GM10248 (cell line): Measurements from ENCODE around the gene HDAC4.

ENCODE experiments used
- CTCF ChIA-PET: fragments of 300-600 bp; sonication (Branson Sonifier 250); formaldehyde crosslinking; extraction: SDS; loops from one replicate; lab custom pipeline; 2021; ENCODE audit warnings: antibody characterized with exemption; lab: Yijun Ruan, JAX
- POLR2A ChIA-PET: fragments of 350-650 bp; sonication (Branson Sonifier 250); formaldehyde crosslinking; extraction: SDS; loops from one replicate; lab custom pipeline; 2020; ENCODE audit warnings: antibody characterized with exemption; lab: Yijun Ruan, JAX
- DNase-seq: peaks from one replicate; pipeline ENCODE4 v3.0.0; 2012; ENCODE audit errors: extremely low spot score
- TF ChIP-seq, protein P1 (sequence below): IDR thresholded peaks from 2 replicates; pipeline ENCODE4 v1.5.1; 2012; ENCODE audit warnings: mild to moderate bottlenecking, low read depth; ENCODE audit errors: extremely low read depth, missing control alignments, control extremely low read depth

Gene HDAC4

DNA sequence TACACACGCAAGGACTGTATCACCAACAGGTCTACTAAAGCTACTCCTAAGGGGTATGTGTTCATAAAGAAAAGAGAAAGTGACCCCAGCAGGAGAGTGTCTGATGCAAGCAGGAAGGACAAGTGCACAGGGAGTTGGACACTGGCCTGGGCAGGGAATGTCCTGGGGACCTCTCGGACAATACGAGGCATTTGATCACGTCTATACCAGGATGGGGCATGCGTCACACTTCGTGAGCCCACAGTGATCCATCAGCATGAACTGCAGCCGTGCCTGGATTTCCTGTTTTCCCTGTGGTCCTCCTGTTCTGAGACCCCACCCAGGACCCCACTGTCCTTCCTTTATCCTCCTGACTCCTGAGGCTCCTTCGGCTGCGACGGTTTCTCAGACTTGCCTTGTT is 113.9 kb downstream of the HDAC4 start:
- no peak for DNase-seq
- CTCF ChIA-PET, result no interaction called here
- POLR2A ChIA-PET, result no interaction called here
- TF ChIP-seq, protein P1, sequence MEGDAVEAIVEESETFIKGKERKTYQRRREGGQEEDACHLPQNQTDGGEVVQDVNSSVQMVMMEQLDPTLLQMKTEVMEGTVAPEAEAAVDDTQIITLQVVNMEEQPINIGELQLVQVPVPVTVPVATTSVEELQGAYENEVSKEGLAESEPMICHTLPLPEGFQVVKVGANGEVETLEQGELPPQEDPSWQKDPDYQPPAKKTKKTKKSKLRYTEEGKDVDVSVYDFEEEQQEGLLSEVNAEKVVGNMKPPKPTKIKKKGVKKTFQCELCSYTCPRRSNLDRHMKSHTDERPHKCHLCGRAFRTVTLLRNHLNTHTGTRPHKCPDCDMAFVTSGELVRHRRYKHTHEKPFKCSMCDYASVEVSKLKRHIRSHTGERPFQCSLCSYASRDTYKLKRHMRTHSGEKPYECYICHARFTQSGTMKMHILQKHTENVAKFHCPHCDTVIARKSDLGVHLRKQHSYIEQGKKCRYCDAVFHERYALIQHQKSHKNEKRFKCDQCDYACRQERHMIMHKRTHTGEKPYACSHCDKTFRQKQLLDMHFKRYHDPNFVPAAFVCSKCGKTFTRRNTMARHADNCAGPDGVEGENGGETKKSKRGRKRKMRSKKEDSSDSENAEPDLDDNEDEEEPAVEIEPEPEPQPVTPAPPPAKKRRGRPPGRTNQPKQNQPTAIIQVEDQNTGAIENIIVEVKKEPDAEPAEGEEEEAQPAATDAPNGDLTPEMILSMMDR, result no peak

DNA sequence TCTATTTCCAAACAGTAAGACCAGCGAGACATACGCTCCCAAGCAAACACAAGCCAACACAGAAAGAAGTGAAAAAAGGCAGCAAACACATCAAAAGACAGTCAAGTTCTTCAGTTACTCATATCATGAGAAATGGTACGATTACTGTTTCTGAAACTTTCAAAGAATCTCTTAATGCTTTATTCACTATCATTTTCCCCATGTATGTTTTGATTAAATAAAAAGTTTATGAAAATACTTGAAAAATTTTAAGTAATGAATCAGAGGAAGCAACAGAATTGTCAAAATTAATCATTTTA is 114.9 kb downstream of the HDAC4 start:
- POLR2A ChIA-PET, result no interaction called here
- CTCF ChIA-PET, result interaction anchor here (1.0 kb wide), 2 partner anchors 9 to 15 kb away, joined by 3 to 5 read pairs; no protein-coding TSS in a partner anchor

DNA sequence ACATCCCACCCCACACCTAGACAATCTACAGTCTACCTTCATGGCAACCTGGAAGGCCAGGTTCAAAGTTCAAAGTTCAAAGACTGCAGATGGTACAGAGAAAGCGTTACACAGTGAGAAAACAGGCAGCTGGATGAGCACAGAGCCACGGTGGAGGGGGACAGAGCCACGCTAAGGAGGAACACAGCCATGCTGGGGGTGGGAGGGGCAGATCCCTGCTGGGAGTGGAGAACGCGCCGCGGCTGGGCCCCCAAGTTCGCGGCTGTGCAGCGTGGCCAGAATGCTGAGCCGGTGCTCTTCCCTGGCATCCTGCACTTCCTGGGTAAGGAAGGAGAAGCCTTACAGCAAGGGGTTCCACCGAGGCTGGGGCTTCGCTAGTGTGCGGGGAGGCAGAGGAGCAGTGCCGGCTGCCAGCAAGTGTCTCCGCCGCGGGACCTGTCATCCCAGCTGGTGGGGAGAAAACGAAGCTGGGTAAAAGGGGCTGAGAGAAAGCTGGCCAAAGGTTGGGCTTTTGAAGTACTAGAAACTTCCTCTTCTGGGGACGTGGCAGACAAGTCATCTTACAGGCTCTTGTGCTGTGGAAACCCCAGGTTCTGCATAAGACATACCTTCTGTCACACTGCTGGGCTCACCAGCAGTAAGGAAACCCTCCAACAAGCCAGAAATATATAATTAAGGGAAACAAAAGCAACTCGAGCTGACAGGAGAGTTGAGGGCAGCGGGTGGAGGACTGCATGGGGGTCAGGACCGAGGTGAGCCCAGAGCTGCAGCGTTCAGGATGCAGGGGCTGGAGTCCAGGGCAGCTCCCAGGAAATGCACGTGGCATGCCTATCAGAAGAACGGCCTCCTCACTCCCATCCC is 115.5 kb downstream of the HDAC4 start:
- ChIA-PET POLR2A (no interaction called here), CTCF (interaction anchor here (0.7 to 1.0 kb wide), 3 partner anchors 10 to 15 kb away, joined by 3 to 5 read pairs (median 3); no protein-coding TSS in a partner anchor)
- DNase-seq, result peak; percentile 67
- TF ChIP-seq, protein P1, result no peak

More for the DNA sequence above, 114.9 kb downstream of the HDAC4 start:
- no peak for DNase-seq
- TF ChIP-seq, protein P1, result no peak

DNA sequence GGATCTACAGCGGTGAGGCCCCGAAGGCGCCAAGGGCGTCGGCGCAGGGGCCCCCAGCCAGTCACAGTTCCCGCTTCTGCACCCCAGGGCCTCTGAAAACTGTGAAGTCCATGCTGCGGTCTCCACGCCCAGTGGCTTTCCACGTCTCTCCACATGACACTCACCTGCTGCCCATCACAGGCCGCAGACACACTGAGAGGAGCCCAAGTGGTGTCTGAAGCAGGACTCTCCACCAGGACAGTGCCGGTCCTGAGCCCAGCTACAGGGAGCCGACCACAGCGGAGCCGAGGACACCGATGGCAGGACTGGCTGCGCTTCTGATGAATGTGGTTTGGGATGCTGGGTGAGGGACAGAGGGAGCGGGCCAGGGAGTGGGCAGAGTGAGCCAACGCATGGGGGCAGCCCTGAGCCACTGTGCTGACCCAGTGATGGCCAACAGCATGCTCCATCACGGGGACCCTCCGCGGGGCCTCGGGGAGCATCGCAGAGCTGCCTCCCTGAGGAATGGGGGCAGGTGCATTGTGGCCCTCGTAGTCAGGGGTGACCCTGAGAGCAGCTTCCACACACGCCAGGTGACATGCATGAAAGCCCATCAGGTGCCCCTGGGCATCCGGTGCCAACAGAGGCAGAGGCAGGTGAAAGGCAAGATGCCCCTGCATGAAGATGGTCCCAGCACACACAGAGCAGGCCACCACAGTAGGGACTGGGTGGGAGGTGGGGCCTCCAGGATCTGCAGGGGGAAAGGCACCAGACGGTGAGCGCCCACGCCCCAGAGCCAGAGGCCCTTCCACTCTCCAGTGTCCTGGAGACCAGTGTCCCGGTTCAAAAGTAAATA is 116.6 kb downstream of the HDAC4 start:
- CTCF ChIA-PET, result interaction anchor here (1.0 to 1.4 kb wide), 2 partner anchors 11 to 37 kb away, joined by 3 read pairs; no protein-coding TSS in a partner anchor

DNA sequence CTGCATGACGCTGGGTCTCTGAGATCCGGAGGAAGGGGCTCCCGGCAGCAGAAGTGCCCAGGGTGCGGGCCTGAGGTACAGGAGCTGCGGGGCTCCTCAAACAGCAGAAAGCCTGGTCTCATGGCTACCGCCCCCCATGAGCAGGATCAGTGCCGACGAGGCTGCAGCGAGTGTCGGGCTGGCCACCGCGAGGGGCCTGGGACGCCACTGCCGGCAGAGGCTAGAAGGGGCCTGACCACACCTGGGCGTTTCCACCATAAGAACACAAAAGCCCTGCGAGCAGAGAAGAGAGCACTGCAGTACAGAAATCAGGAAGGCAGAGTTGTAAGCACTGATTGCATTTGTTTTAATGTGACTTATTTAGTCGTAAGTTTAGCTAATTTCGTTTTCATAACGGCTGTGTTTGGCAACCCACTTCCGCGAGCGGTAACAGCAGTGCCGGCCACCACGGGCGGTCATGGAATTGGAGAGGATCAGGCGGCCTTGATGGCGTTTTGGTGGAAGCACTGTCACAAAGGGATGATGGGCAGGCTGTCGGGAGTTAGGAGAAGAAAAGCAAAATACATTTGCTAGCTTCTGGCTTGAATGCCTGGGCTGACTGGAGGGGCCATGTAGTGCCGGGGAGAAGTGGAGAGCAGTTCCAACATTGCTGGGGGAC is 117.4 kb downstream of the HDAC4 start:
- ChIA-PET CTCF (interaction anchor here (1.0 to 1.4 kb wide), 2 partner anchors 10 to 37 kb away, joined by 3 read pairs; no protein-coding TSS in a partner anchor), POLR2A (no interaction called here)
- TF ChIP-seq, protein P1, result no peak
- DNase-seq, result no peak

More for the DNA sequence above, 116.6 kb downstream of the HDAC4 start:
- TF ChIP-seq, protein P1, result no peak
- no peak for DNase-seq
- POLR2A ChIA-PET, result no interaction called here
